HepG2 (cell line): Measurements from ENCODE around the gene DMXL1. TPM values are rescaled to one million over a fixed set of nuclear protein-coding genes. Genes with fewer than 3 reads are reported as not detected.

Experiments
- BCL3 ChIP-seq: sonication (generic); formaldehyde crosslinking; IDR thresholded peaks from 2 replicates; pipeline ENCODE4 v1.5.1; 2020; ENCODE audit warnings: mild to moderate bottlenecking, missing genetic modification reagents, moderate library complexity
- HOXA9 ChIP-seq: sonication (generic); formaldehyde crosslinking; IDR thresholded peaks from 2 replicates; pipeline ENCODE4 v1.8.1; 2022; ENCODE audit warnings: missing genetic modification reagents, mild to moderate bottlenecking, moderate library complexity, borderline replicate concordance
- KDM6A ChIP-seq: IDR thresholded peaks from 2 replicates; pipeline ENCODE4 v1.6.1; 2016; ENCODE audit warnings: low read depth
- NR1H2 ChIP-seq: sonication (generic); formaldehyde crosslinking; IDR thresholded peaks from 2 replicates; pipeline ENCODE4 v1.8.1; 2022; ENCODE audit warnings: low read depth, missing genetic modification reagents, borderline replicate concordance
- RFXAP ChIP-seq: sonication (generic); formaldehyde crosslinking; IDR thresholded peaks from 2 replicates; pipeline ENCODE4 v1.4.0; 2020; ENCODE audit warnings: missing genetic modification reagents, borderline replicate concordance
- RNF219 ChIP-seq: sonication (generic); formaldehyde crosslinking; IDR thresholded peaks from 2 replicates; pipeline ENCODE4 v1.5.0; 2020; ENCODE audit warnings: mild to moderate bottlenecking, missing genetic modification reagents
- RXRA ChIP-seq: sonication (generic); formaldehyde crosslinking; IDR thresholded peaks from 2 replicates; pipeline ENCODE4 v1.5.1; 2020; ENCODE audit warnings: missing genetic modification reagents
- RXRB ChIP-seq: IDR thresholded peaks from 2 replicates; pipeline ENCODE4 v1.6.1; 2016; ENCODE audit warnings: borderline replicate concordance, missing genetic modification reagents, missing compliant biosample characterization
- SIX4 ChIP-seq: sonication (generic); formaldehyde crosslinking; IDR thresholded peaks from 2 replicates; pipeline ENCODE4 v1.4.0; 2020; ENCODE audit warnings: missing genetic modification reagents
- SNAPC2 ChIP-seq: sonication (generic); formaldehyde crosslinking; IDR thresholded peaks from 2 replicates; pipeline ENCODE4 v1.8.1; 2022; ENCODE audit warnings: mild to moderate bottlenecking, missing genetic modification reagents
- SSRP1 ChIP-seq: IDR thresholded peaks from 2 replicates; pipeline ENCODE4 v1.6.1; 2016; ENCODE audit warnings: control low read depth
- TSC22D2 ChIP-seq: sonication (generic); formaldehyde crosslinking; IDR thresholded peaks from 2 replicates; pipeline ENCODE4 v1.5.1; 2020; ENCODE audit warnings: missing genetic modification reagents, mild to moderate bottlenecking, borderline replicate concordance
- ZMYM4 ChIP-seq: sonication (generic); formaldehyde crosslinking; IDR thresholded peaks from 2 replicates; pipeline ENCODE4 v1.8.1; 2023; ENCODE audit warnings: mild to moderate bottlenecking, missing genetic modification reagents
- ZNF142 ChIP-seq: sonication (generic); formaldehyde crosslinking; IDR thresholded peaks from 2 replicates; pipeline ENCODE4 v1.4.0; 2020; ENCODE audit warnings: missing genetic modification reagents
- ZNF281 ChIP-seq: sonication (generic); formaldehyde crosslinking; IDR thresholded peaks from 2 replicates; pipeline ENCODE4 v1.4.0; 2020; ENCODE audit warnings: missing genetic modification reagents, borderline replicate concordance
- ZNF615 ChIP-seq: sonication (generic); formaldehyde crosslinking; IDR thresholded peaks from 2 replicates; pipeline ENCODE4 v1.5.0; 2020; ENCODE audit warnings: mild to moderate bottlenecking, missing genetic modification reagents, borderline replicate concordance
- ZNF761 ChIP-seq: sonication (generic); formaldehyde crosslinking; conservative IDR thresholded peaks from 2 replicates; pipeline ENCODE4 v1.4.0; 2020; ENCODE audit warnings: mild to moderate bottlenecking, missing genetic modification reagents
- ZSCAN9 ChIP-seq: IDR thresholded peaks from 2 replicates; pipeline ENCODE4 v1.6.1; 2016; ENCODE audit warnings: borderline replicate concordance
- polyA plus RNA-seq, 8 experiments: library from polyadenylated mRNA; depleted of rRNA in 3 of 8; stranded (reverse) in 7 of 8; unstranded in 1 of 8; fragments of >200 nt; fragmentation: Illumina TruSeq in 4 of 8; extraction: Trizol in 4 of 8; gene quantifications; 2 replicates each; pipeline versions ENCODE4 v1.2.1 to v1.2.3, GENCODE V29; 2011 to 2016; ENCODE audit warnings: low read depth in 4 of 8, missing spikeins in 1 of 8, mixed read lengths in 1 of 8; ENCODE audit not compliant: insufficient read depth in 1 of 8
- total RNA-seq, 5 experiments: library from RNA; depleted of rRNA; stranded (reverse); fragments of >200 nt; fragmentation: Illumina TruSeq; extraction: Trizol; gene quantifications; 2 replicates each; pipeline ENCODE4 v1.2.3, GENCODE V29; 2016; ENCODE audit warnings: low read depth in 1 of 5

DMXL1 gene
- total and polyA plus RNA-seq, 2 of the 13 experiments (the other 11 are each of a cell fraction or from before 2014, with no cell fraction given): 6.9 to 18.6 TPM

- TF ChIP-seq ZNF142 (CRISPR knock-in tag): peak; percentile 35; the same call in 1 of the 2 replicates
- TF ChIP-seq ZNF761: peak; percentile 67
- peak; percentile 58 for TF ChIP-seq RXRB (CRISPR knock-in tag)
- TF ChIP-seq ZSCAN9: peak; percentile 67
- TF ChIP-seq ZMYM4 (CRISPR knock-in tag): peak; percentile 84
- TF ChIP-seq SNAPC2 (CRISPR knock-in tag): no peak
- TF ChIP-seq RXRA (CRISPR knock-in tag): peak; percentile 66; the same call in 1 of the 2 replicates
- TF ChIP-seq KDM6A (CRISPR knock-in tag): no peak
- no peak for TF ChIP-seq SSRP1 (CRISPR knock-in tag)
- peak; percentile 99 for TF ChIP-seq RFXAP (CRISPR knock-in tag)
- no peak for TF ChIP-seq ZNF281
- 0 out of 2 replicates have a peak, but pooled peaks have one; percentile 79 for TF ChIP-seq ZNF615 (CRISPR knock-in tag)
- TF ChIP-seq SIX4: no peak
- TF ChIP-seq HOXA9 (CRISPR knock-in tag): no peak; the same call in 1 of the 2 replicates
- no peak for TF ChIP-seq TSC22D2 (CRISPR knock-in tag)
- TF ChIP-seq NR1H2 (CRISPR knock-in tag): peak; percentile 19; the same call in 1 of the 2 replicates
- TF ChIP-seq RNF219 (CRISPR knock-in tag): no peak
- TF ChIP-seq BCL3: peak; percentile 49
Observed at GRCh38 chr5:119268387-119269060, 197.6 kb downstream of the DMXL1 start (continued).
